ENCODE measurements around the gene SYNE1. TPM values are rescaled to one million over a fixed set of nuclear protein-coding genes. Genes with fewer than 3 reads are reported as not detected.

SYNE1 gene
- total RNA-seq, 6 experiments from 2014 or later, result 60.0 to 69.0 (median 66.9) TPM

- TF ChIP-seq, protein P1, sequence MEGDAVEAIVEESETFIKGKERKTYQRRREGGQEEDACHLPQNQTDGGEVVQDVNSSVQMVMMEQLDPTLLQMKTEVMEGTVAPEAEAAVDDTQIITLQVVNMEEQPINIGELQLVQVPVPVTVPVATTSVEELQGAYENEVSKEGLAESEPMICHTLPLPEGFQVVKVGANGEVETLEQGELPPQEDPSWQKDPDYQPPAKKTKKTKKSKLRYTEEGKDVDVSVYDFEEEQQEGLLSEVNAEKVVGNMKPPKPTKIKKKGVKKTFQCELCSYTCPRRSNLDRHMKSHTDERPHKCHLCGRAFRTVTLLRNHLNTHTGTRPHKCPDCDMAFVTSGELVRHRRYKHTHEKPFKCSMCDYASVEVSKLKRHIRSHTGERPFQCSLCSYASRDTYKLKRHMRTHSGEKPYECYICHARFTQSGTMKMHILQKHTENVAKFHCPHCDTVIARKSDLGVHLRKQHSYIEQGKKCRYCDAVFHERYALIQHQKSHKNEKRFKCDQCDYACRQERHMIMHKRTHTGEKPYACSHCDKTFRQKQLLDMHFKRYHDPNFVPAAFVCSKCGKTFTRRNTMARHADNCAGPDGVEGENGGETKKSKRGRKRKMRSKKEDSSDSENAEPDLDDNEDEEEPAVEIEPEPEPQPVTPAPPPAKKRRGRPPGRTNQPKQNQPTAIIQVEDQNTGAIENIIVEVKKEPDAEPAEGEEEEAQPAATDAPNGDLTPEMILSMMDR (IDR thresholded peaks at IDR 0.05), result no peak
- Mint-ChIP-seq H3K27ac (peak overlapping the region; percentile 94), H3K27me3 (ENCODE audit: insufficient read depth) (no peaks in the 10 kb centered on the region), H3K4me1 (ENCODE audit: low read depth) (peaks cover 53% of the 10 kb centered on the region), H3K4me3 (peak overlapping the region; percentile 70), H3K36me3 (ENCODE audit: low read depth) (peaks cover 63% of the 10 kb centered on the region), H3K9me3 (no peaks in the 10 kb centered on the region)
- DNase-seq, result peak; percentile 67
Observed at GRCh38 chr6:152316024-152316423, 321.1 kb downstream of the SYNE1 start.

DNA sequence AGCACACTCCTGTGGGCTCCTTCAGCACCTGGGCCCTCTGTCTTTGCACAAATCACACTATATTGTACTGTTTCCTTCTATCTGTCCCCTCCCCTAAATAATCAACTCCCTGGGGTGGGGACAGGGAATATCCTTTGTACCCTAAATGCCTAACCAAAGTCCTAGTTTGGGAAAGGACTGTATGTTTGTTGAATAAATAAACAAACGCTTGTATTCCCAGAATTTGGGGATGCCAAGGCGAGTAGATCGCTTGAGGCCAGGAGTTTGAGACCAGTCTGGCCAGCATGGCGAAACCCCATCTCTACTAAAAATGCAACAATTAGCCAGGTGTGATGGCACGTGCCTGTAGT, 322.7 kb downstream of the SYNE1 start:
- Mint-ChIP-seq H3K4me3 (peak overlapping the region; percentile 17), H3K36me3 (ENCODE audit: low read depth) (peaks cover 62% of the 10 kb centered on the region), H3K27ac (peak overlapping the region; percentile 87), H3K4me1 (ENCODE audit: low read depth) (peaks cover 52% of the 10 kb centered on the region), H3K9me3 (no peaks in the 10 kb centered on the region), H3K27me3 (ENCODE audit: insufficient read depth) (no peaks in the 10 kb centered on the region)
- TF ChIP-seq, protein P1 (IDR thresholded peaks at IDR 0.05), result peak; percentile 33
- no peak for DNase-seq

- peak overlapping the region; percentile 17 for H3K4me3 Mint-ChIP-seq
- no peaks in the 10 kb centered on the region for H3K9me3 Mint-ChIP-seq
- peaks cover 63% of the 10 kb centered on the region for H3K36me3 Mint-ChIP-seq (ENCODE audit: low read depth)
- TF ChIP-seq, protein P1 (IDR thresholded peaks at IDR 0.05), result no peak
- peak; percentile 28 for DNase-seq
- peaks cover 46% of the 10 kb centered on the region for H3K4me1 Mint-ChIP-seq (ENCODE audit: low read depth)
- no peaks in the 10 kb centered on the region for H3K27me3 Mint-ChIP-seq (ENCODE audit: insufficient read depth)
- H3K27ac Mint-ChIP-seq, result peak overlapping the region; percentile 87
Observed at GRCh38 chr6:152313542-152314482, 323.4 kb downstream of the SYNE1 start.

- DNase-seq, result no peak
- Mint-ChIP-seq H3K36me3 (ENCODE audit: low read depth) (peaks cover 56% of the 10 kb centered on the region), H3K9me3 (no peaks in the 10 kb centered on the region), H3K27me3 (ENCODE audit: insufficient read depth) (no peaks in the 10 kb centered on the region; the same call in 1 of the 2 replicates), H3K4me1 (ENCODE audit: low read depth) (peaks cover 35% of the 10 kb centered on the region), H3K4me3 (no peak overlapping the region), H3K27ac (no peak overlapping the region)
- TF ChIP-seq, protein P1 (IDR thresholded peaks at IDR 0.05), result no peak
Observed at GRCh38 chr6:152312434-152312833, 324.7 kb downstream of the SYNE1 start.

GRCh38 chr6:152310371-152310954, 326.7 kb downstream of the SYNE1 start:
- no peak for DNase-seq
- Mint-ChIP-seq H3K4me1 (ENCODE audit: low read depth) (peaks cover 16% of the 10 kb centered on the region), H3K27me3 (ENCODE audit: insufficient read depth) (no peaks in the 10 kb centered on the region; the same call in 1 of the 2 replicates), H3K9me3 (no peaks in the 10 kb centered on the region), H3K4me3 (no peak overlapping the region), H3K36me3 (ENCODE audit: low read depth) (peaks cover 36% of the 10 kb centered on the region), H3K27ac (no peak overlapping the region)
- TF ChIP-seq, protein P1 (IDR thresholded peaks at IDR 0.05), result no peak
